ENCODE results near the gene DST. TPM values are rescaled to one million over a fixed set of nuclear protein-coding genes. Genes with fewer than 3 reads are reported as not detected.

DST gene
- total and polyA plus RNA-seq, 2 of the 4 experiments (the other 2 are of a cell fraction), result 97.7 to 452 TPM

DNA sequence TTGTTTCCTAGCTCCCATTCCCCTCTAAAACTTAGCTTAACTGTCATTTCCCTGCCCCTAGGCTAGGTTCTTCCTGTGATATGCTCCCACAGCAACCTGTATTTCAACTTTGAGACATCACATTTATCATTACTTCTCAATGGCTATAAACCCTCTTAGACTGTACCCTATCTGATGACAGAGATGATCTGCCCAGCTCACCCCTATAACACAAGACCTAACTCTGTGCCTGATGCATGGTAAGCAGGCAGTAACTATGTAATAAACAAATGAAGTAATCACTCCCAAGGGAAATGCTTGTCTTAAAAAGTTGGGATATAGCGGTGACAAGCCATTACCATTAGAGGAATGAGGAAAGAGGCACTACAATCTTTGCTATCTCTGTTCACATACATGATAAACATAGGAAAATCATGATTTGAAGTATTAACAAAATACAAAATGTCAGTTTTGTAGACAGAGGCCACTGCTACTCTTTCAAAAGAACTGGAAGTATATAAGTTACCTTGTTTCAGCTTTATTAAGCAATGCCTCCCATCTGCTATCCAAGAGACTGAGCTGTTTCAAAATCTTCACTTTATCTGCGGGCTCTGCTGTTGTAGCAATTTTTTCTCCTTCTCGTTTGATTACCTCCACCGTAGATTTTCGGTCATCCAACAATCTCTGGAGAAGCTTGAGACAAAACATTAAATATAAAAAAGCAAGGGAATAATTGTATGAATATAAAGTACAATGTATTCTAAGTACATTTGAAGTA, 110.7 kb downstream of the DST start:
- DNase-seq (no peak), ATAC-seq (ENCODE audit: low read depth) (no peak)
- H2BK5ac ChIP-seq (ENCODE audit: low read depth, low read length, poor library complexity, severe bottlenecking), result peak overlapping the region; percentile 46
- no peak overlapping the region for H3K4ac ChIP-seq (ENCODE audit: low read depth, low read length)
- H3K23ac ChIP-seq (ENCODE audit: low read depth, low read length), result no peak overlapping the region
- in situ Hi-C loops (cut with MboI; ENCODE audit: low sequenced_read_pairs), result no loop called here
- H3K27ac ChIP-seq (ENCODE audit: insufficient read depth, low read length), result no peak overlapping the region
- no peak overlapping the region for H4K91ac ChIP-seq (ENCODE audit: insufficient read depth, low read depth, low read length)
- H3K4me2 ChIP-seq (ENCODE audit: low read depth, low read length), result no peak overlapping the region
- H3K9ac ChIP-seq (ENCODE audit: low read depth, low read length), result no peak overlapping the region
- 0 out of 4 replicates have a peak overlapping the region, but pooled peaks of 1 of the 2 experiments have one; percentile 25 for H4K8ac ChIP-seq (ENCODE audit: low read depth in 2 of 2, low read length in 2 of 2)
- no peak overlapping the region for H2BK20ac ChIP-seq (ENCODE audit: low read depth, low read length)
- dilution Hi-C loops (cut with HindIII; ENCODE audit: low sequenced_read_pairs, unreplicated experiment), result no loop called here
- H3K56ac ChIP-seq (ENCODE audit: extremely low read depth, insufficient read depth, low read length), result no peak overlapping the region
- H3K4me3 ChIP-seq (ENCODE audit: insufficient read depth, low read depth, low read length), result no peak overlapping the region
- no peaks in the 10 kb centered on the region for H3K9me3 ChIP-seq (ENCODE audit: control insufficient read depth, insufficient read depth, low read length)
- POLR2A ChIA-PET (ENCODE audit: unreplicated experiment), result no interaction called here
- H2AK5ac ChIP-seq (ENCODE audit: low read depth, low read length), result no peak overlapping the region
- peaks cover 14% of the 10 kb centered on the region for H3K4me1 ChIP-seq (ENCODE audit: control insufficient read depth, insufficient read depth, low read length)
- H3K36me3 ChIP-seq (ENCODE audit: control insufficient read depth, insufficient read depth, low read length), result peaks cover 41% of the 10 kb centered on the region
- peaks cover 33 to 57% of the 10 kb centered on the region in 2 experiments for H3K79me1 ChIP-seq (ENCODE audit: low read depth in 1 of 2, low read length in 2 of 2)
- H2AK9ac ChIP-seq (replicated peaks; ENCODE audit: low read depth, low read length, poor library complexity), result no peak overlapping the region
- no peak overlapping the region for H3K14ac ChIP-seq (replicated peaks; ENCODE audit: low read depth, low read length)
- no peak overlapping the region for H3K18ac ChIP-seq (ENCODE audit: low read depth, low read length)
- no peak overlapping the region for H2BK120ac ChIP-seq (ENCODE audit: low read depth, low read length)
- intact Hi-C loops (cut with micrococcal nuclease), result no loop called here
- H4K20me1 ChIP-seq (ENCODE audit: insufficient read depth, low read length), result no peaks in the 10 kb centered on the region; the same call in 1 of the 2 replicates
- peaks cover 8% of the 10 kb centered on the region for H3K9me1 ChIP-seq (ENCODE audit: insufficient read depth, low read length)
- CTCF ChIA-PET, result interaction anchor here (0.6 kb wide), 1 partner anchor 264 kb away, joined by 3 read pairs; no protein-coding TSS in a partner anchor
- no peak overlapping the region for H2AFZ ChIP-seq (replicated peaks; ENCODE audit: low read length, poor library complexity)
- no peaks in the 10 kb centered on the region for H3K27me3 ChIP-seq (ENCODE audit: control insufficient read depth, insufficient read depth, low read length)
- no CpG with 5 or more reads among the region's 5 CpGs for WGBS, 2 experiments (ENCODE audit: extremely low coverage in 2 of 2, insufficient read length in 1 of 2)
- no peak overlapping the region; the same call in 1 of the 2 replicates for H4K5ac ChIP-seq (ENCODE audit: low read depth, low read length)
- H2BK15ac ChIP-seq (ENCODE audit: low read depth, low read length), result no peak overlapping the region
- no TSS peak for BruUV-seq (replicated peaks)
- TF ChIP-seq BHLHE40 (IDR thresholded peaks at IDR 0.05; ENCODE audit: low read depth, low read length) (no peak), CEBPB (IDR thresholded peaks at IDR 0.05; ENCODE audit: low read depth, low read length) (no peak), MAZ (IDR thresholded peaks at IDR 0.05; ENCODE audit: borderline replicate concordance, low read depth, low read length) (no peak), RFX5 (IDR thresholded peaks at IDR 0.05; ENCODE audit: low read depth, low read length) (no peak), CHD1 (IDR thresholded peaks at IDR 0.05; ENCODE audit: low read depth, low read length) (no peak), NFE2L2 (IDR thresholded peaks at IDR 0.05; ENCODE audit: low read depth, low read length) (no peak), POLR2A (IDR thresholded peaks at IDR 0.05; ENCODE audit: low read depth, low read length) (no peak), RCOR1 (IDR thresholded peaks at IDR 0.05; ENCODE audit: insufficient replicate concordance, low read length) (no peak), MXI1 (IDR thresholded peaks at IDR 0.05; ENCODE audit: borderline replicate concordance, low read depth, low read length) (no peak), FOS (IDR thresholded peaks at IDR 0.05; ENCODE audit: low read depth, low read length) (no peak), MAFK (IDR thresholded peaks at IDR 0.05; ENCODE audit: low read depth, low read length) (no peak), RAD21 (IDR thresholded peaks at IDR 0.05; ENCODE audit: low read length) (no peak)
- TF ChIP-seq, protein P1, sequence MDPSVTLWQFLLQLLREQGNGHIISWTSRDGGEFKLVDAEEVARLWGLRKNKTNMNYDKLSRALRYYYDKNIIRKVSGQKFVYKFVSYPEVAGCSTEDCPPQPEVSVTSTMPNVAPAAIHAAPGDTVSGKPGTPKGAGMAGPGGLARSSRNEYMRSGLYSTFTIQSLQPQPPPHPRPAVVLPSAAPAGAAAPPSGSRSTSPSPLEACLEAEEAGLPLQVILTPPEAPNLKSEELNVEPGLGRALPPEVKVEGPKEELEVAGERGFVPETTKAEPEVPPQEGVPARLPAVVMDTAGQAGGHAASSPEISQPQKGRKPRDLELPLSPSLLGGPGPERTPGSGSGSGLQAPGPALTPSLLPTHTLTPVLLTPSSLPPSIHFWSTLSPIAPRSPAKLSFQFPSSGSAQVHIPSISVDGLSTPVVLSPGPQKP (IDR thresholded peaks at IDR 0.05; ENCODE audit: borderline replicate concordance, low read depth, low read length), result no peak
- TF ChIP-seq, protein P2, sequence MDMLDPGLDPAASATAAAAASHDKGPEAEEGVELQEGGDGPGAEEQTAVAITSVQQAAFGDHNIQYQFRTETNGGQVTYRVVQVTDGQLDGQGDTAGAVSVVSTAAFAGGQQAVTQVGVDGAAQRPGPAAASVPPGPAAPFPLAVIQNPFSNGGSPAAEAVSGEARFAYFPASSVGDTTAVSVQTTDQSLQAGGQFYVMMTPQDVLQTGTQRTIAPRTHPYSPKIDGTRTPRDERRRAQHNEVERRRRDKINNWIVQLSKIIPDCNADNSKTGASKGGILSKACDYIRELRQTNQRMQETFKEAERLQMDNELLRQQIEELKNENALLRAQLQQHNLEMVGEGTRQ (IDR thresholded peaks at IDR 0.05; ENCODE audit: low read depth, low read length), result no peak
- TF ChIP-seq, protein P3, sequence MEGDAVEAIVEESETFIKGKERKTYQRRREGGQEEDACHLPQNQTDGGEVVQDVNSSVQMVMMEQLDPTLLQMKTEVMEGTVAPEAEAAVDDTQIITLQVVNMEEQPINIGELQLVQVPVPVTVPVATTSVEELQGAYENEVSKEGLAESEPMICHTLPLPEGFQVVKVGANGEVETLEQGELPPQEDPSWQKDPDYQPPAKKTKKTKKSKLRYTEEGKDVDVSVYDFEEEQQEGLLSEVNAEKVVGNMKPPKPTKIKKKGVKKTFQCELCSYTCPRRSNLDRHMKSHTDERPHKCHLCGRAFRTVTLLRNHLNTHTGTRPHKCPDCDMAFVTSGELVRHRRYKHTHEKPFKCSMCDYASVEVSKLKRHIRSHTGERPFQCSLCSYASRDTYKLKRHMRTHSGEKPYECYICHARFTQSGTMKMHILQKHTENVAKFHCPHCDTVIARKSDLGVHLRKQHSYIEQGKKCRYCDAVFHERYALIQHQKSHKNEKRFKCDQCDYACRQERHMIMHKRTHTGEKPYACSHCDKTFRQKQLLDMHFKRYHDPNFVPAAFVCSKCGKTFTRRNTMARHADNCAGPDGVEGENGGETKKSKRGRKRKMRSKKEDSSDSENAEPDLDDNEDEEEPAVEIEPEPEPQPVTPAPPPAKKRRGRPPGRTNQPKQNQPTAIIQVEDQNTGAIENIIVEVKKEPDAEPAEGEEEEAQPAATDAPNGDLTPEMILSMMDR (conservative IDR thresholded peaks at IDR 0.05; ENCODE audit: low read depth, low read length), result no peak
